Measurements from ENCODE around the gene CNTN1.

DNA sequence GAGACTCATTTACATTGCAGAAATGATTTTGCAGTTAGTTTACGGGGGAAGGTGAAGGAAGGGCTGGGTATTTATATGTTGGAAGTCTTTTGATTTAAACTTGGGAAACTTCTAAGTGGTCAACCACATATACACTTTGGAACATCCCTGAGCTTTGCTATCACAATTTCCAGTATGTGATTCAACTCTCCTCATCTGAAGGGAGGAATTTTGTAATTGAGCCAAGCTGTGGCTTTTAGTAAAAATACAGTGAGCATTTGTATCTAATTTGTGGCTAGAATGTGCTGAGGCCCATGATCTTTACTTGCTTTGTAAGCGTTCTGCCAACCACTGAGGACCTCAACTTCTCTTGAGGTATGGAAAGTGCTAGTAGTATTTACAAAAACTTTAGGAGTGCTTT is 260.8 kb downstream of the CNTN1 start:
- TF ChIP-seq, protein P1, sequence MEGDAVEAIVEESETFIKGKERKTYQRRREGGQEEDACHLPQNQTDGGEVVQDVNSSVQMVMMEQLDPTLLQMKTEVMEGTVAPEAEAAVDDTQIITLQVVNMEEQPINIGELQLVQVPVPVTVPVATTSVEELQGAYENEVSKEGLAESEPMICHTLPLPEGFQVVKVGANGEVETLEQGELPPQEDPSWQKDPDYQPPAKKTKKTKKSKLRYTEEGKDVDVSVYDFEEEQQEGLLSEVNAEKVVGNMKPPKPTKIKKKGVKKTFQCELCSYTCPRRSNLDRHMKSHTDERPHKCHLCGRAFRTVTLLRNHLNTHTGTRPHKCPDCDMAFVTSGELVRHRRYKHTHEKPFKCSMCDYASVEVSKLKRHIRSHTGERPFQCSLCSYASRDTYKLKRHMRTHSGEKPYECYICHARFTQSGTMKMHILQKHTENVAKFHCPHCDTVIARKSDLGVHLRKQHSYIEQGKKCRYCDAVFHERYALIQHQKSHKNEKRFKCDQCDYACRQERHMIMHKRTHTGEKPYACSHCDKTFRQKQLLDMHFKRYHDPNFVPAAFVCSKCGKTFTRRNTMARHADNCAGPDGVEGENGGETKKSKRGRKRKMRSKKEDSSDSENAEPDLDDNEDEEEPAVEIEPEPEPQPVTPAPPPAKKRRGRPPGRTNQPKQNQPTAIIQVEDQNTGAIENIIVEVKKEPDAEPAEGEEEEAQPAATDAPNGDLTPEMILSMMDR (IDR thresholded peaks at IDR 0.05): no peak
- TF ChIP-seq EP300 (IDR thresholded peaks at IDR 0.05) (no peak), POLR2A (IDR thresholded peaks at IDR 0.05) (no peak)
